Anterior cingulate cortex (tissue), 58 donors: ENCODE measurements around the gene SPG7.
A peak's percentile ranks its signal among the peaks of the same experiment; 100 is the strongest.

Source experiments
- DNase-seq, 58 donors: peaks; one replicate each; lab custom pipeline; 2025; lab: John Stamatoyannopoulos, UW

SPG7 gene

DNA sequence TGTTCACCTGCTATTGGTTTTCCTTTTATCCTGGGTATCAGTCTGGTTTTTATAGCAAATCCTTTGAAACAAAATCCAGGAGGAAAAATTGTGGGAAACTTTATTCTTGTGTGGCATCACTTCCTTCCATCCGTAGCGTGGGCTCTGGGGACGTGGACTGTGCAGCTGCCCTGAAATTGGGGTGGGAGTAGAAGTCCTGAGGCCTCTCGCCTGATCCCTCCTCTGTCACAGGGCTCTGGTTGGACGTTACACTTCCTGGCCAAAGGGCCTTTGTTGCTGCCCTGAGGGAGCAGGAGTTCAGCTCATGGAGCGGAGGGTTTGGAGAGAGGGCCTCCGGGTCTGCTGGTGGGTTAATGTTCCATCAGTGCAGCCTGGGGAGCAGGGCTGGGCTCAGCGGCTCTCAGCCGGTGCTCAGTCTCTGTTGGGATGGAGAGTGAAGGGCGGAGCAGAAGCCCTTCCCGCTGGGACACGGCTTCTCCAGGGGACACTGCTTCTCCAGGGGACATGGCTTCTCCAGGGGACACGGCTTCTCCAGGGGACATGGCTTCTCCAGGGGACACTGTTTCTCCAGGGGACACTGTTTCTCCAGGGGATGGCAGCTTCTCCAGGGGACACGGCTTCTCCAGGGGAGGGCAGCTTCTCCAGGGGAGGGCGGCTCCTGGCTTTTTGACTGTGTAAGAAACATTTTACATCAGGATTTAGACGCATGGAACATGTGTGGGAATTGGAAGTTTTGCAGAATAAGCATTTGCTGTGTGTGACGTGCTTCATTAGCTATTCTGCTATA, 37.0 kb downstream of the SPG7 start:
- DNase-seq = no peak

DNA sequence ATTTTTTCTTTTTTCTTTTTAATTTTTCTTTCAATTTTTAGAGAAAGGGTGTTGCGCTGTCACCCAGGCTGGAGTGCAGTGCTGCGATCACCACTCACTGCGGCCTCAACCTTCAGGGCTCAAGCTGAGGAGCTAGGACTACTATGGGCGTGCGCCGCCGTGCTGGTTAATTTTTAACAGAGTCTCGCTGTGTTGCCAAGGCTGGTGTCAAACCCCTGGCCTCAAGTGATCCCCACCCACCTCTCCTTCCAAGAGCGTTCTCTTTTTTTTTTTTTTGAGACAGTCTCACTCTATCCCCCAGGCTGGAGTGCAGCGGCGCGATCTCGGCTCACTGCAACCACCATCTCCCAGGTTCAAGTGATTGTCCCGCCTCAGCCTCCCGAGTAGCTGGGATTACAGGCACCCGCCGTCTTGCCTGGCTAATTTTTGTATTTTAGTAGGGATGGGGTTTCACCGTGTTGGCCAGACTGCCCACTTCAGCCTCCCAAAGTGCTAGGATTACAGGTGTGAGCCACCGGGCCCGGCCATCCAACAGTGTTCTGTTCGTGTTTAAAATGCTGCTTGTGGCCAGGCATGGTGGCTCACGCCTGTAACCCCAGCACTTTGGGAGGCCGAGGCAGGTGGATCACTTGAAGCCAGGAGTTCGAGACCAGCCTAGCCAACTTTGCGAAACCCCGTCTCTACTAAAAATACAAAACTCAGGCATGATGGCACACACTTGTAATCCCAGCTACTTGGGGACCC, 37.8 kb downstream of the SPG7 start:
- DNase-seq = no peak

DNA sequence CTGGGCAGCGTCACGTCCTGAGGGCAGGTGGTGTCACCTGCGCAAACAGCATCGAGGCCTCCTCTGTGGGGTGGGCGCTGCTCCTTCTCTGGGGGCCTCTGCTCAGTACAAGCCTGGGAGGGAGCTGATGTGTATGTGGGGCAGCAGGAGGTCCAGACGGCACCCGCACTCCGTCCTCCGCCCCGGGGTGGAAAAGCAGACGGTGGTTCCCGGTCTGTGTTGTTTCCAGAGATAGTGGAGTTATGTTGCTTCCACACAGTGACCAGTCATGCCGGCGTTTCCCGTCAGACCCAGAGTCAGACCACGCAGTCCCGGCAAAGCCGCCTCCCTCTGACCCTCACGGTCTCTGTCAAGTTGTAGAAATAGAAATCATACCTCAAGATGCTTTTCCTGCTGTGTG, 38.6 kb downstream of the SPG7 start:
- DNase-seq = no peak

DNA sequence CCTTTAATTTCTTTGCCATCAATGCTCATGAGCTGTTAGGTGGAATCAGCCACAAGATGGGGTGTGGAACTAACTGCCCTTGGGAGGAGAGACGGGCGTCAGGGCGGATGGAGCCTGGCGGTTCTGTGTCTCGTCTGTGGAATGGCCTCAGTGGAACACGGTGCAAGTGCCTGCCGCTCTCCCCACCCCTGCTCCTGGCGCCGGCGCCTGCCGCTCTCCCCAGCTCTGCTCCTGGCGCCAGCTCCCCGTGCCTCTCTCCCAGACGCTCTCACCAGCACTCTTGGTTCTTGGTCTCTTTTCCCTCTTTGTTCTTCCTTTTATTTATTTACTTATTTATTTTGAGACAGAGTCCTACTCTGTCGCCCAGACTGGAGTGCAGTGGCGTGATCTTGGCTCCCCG, 39.1 kb downstream of the SPG7 start:
- no peak for DNase-seq

DNA sequence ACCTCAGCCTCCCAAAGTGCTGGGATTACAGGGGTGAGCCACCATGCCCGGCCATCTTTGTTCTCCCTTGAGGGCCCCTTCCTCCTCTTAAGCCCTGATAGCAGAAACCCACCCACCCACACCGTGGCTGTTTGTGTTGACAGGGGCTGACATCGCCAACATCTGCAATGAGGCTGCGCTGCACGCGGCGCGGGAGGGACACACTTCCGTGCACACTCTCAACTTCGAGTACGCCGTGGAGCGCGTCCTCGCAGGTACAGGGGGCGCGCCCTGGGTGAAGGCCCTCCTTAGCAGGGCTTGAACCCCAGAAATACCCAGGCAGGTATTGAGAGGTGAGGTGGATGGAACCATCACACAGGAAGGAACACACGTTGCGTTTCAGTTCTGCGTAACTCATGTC, 39.7 kb downstream of the SPG7 start:
- no peak for DNase-seq

DNA sequence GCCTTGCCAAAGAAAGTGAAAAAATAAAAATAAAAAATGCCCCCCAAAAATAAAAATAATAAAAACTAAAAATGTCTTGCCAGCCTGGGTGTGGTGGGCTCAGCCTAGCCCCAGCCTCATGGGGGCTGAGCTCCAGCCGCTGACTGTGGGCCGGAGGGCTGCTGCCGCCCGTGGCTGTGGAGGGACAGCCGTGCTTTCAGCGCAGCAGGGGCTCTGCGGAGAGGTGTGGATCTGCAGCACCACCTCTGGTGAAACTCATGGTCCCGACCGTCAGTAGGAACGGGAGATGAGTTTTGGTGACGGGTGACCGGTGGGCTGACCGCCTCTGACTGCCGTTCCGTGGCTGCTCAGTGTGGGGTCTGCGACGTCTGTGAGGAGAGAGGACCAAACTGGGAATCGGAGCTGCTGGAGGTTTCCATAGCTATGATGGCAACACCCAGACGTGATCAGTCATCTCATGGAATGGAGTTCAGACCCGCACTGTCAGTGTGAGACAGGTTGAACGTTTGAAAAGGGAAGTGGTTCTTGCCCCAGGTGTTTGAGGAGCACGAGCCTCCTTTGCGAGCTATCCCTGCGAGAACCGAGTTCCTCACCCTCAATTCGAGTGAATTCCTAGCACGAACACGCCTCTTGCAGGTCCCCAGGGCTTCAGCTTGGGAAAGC, 40.3 kb downstream of the SPG7 start:
- DNase-seq = no peak

DNA sequence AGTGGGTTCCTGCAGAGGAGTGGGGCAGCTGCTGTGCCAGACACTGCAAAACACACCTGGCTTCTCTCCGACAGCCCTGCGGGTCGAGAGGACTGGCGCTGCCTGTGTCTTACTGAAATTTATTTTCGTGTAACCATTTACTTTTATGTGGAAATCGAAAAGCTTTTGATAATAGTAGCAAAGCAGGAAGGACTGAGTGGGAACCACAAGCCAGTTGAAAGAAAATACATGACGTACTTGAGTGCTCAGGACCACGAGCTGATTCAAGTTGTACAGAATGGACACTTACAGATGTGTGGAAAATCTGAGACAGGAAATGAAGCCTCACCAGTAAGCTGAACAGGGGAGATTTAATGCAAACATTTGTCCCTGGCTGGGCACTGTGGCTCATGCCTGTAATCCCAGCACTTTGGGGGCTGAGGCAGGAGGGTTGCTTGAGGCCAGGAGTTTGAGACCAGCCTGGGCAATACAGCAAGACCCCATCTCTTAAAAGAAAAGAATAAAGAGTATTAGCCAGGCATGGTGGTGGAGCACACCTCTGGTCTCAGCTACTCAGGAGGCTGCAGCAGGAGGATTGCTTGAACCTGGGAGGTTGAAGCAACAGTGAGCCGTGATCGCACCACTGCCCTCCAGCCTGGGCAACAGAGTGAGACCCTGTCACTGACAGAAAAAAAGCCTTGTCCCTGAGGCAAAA, 41.0 kb downstream of the SPG7 start:
- DNase-seq = no peak

DNA sequence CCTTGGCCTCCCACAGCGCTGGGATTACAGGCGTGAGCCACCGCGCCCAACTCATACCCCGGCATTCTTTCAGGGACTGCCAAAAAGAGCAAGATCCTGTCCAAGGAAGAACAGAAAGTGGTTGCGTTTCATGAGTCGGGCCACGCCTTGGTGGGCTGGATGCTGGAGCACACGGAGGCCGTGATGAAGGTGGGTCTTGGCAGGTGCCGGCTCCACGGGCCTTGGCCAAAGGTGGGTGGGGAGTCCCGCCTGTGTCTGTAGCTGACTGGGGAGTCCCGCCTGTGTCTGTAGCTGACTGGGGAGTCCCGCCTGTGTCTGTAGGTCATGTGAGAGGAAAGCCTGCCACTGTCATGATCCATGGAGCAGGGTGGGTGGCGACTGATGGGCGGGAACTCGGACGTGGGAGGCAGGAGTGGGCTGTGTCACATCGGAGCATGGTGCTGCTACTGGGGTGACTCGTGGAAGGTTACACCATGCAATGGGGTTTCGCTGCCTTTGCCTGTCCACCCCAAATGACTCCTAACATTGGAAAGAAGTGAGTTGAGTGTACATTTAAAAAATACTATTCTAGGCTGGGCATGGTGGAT, 42.3 kb downstream of the SPG7 start:
- DNase-seq = no peak

DNA sequence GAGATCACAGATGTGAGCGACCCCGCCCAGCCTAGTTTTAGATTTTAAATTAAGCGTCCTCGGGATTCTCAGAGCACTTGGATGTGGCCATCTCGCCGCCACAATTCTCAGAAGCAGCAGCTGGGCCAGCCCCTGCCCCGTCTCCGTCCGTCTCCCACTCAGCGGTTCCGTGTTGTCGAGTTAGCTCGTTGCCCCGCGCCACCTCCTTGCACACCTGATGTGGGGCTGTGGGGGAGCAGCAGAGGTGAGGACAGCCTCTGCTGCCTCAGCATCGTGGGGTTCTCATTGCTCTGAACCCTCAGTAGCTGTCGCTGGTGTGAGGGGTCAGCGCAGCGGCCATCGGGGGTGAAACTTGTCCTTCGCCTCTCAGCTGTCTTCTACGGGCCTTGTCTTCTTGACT, 44.1 kb downstream of the SPG7 start:
- DNase-seq = no peak

DNA sequence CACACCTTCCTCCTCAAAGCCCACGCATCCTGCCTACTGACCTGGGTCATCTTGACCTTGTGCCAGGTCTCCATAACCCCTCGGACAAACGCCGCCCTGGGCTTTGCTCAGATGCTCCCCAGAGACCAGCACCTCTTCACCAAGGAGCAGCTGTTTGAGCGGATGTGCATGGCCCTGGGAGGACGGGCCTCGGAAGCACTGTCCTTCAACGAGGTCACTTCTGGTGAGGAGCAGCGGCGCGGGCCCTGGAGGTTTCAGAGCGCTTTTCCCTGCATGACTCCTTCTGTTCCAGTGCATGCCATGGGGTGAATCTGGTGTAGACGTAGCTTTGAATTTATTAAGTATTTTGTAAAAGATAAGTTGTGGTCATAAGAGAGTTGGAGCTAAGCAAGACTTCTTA, 44.7 kb downstream of the SPG7 start:
- no peak for DNase-seq

DNA sequence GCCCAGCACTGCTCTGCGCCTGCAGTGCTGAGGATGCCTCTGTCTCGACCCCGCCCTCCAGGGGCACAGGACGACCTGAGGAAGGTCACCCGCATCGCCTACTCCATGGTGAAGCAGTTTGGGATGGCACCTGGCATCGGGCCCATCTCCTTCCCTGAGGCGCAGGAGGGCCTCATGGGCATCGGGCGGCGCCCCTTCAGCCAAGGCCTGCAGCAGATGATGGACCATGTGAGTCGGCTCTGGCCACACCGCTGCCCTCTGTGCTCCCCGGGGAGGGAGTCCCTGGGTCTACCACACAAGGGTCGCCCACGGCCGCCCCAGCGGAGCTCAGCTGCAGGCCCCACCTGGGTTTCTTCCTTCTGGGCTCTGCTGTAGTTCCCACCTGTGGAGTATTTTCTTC, 45.5 kb downstream of the SPG7 start:
- DNase-seq = no peak

DNA sequence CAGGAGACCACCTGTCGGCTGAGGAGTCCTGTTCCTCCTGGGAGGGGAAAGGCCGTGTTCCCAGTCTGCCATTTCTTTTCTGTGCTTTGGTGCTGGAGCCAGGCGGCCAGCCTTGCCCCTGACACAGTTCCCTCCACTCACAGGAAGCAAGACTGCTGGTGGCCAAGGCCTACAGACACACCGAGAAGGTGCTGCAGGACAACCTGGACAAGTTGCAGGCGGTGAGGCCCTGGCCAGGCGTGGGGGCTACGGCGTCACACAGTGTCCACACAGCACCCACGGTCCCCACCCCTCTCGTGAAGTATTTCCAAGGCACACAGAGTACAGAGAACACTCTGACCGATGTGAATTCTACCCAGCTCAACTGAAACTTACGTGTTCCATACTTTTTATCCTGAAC, 46.1 kb downstream of the SPG7 start:
- no peak for DNase-seq

DNA sequence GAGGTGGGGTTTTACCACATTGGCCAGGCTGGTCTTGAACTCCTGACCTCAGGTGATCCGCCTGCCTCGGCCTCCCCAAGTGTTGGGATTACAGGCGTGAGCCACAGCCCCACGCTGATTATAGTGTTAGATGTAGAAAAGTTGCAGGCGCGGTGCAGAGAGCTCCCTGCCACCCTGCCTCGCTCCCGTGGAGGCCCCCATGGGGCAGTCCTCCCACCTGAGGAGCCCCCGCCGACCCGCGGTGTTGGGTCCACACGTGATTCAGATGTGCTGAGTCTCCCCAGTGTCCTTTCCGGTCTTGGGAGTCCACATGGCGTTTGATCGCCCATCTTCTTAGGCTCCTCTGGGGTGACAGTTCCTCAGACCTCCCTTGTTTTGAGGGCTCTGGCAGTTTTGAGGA, 47.1 kb downstream of the SPG7 start:
- DNase-seq = no peak

DNA sequence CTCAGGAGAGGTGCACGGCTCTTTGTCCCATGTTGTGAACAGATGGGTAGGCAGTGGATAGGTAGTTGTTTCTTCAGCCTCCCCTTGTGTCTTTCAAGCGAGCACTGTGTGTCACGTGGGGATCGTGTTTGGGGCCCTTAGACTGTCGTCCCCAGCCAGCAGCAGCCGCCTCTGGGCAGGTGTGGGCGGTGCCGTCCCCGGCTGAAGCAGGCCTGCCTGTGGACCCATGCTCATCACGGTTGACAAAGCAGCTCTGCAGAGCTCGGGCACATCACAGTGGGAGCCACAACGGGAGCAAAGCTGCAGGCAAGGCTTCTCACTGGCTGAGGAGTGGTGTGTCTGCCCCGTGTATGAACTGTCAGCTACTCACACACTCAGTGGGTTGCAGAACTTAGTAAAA, 47.6 kb downstream of the SPG7 start:
- no peak for DNase-seq

DNA sequence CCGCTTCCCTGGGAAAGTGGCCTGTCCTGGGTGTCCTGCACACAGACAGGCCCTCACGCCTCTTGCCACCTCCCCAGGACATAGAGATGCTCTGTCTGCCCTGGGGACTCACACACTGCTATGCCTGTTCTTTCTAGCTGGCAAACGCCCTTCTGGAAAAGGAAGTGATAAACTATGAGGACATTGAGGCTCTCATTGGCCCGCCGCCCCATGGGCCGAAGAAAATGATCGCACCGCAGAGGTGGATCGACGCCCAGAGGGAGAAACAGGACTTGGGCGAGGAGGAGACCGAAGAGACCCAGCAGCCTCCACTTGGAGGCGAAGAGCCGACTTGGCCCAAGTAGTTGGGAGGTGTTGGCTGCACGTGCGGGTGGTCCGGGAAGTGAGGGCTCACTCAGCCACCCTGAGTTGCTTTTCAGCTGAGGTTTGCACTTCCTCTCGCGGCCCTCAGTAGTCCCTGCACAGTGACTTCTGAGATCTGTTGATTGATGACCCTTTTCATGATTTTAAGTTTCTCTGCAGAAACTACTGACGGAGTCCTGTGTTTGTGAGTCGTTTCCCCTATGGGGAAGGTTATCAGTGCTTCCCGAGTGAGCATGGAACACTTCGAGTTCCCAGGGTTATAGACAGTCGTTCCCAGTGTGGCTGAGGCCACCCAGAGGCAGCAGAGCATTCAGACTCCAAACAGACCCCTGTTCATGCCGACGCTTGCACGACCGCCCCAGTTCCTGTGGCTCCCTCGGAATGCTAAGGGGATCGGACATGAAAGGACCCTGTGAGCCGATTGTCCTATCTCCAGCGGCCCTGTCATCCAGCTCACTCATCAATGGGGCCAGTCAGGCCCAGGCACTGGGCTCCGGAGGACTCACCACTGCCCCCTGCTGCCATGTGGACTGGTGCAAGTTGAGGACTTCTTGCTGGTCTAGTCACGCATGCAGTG, 48.8 kb downstream of the SPG7 start:
- peak in 56 of 58 donors; percentile 37 to 95 (median 87) for DNase-seq

DNA sequence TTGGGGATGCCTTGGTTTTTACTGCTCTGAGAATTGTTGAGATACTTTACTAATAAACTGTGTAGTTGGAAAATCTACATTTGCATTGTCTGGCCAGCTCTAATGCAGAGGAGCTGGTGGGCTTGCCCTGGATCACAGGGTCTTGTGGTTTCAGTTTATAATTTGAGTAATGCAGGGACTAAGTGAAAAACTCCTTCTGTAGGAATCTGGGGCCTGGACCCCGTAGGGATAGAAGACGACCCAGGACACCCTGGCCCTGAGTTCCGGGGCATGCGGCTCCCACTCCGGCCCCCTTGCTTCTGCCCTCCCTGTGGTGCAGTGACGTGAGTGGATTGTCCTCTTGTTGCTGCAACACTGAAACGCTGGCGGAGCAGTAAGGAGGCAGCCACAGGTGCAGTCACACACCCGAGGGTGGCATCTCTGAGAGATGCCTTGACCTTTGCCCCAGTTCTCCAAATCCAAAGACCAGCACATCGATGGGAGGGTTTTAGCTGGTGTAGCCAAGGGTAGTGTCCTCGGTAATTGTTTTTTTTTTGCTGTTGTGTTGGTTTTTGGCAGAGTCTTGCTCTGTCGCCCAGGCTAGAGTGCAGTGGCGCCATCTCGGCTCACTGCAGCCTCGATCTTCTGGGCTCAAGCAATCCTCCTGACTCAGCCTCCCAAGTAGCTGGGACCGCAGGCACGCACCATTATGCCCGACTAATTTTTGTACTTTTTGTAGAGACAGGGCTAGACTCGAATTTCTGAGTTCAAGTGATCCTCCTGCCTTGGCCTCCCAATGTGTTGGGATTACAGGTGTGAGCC, 49.7 kb downstream of the SPG7 start:
- peak in 1 of 58 donors; percentile 40 for DNase-seq

DNA sequence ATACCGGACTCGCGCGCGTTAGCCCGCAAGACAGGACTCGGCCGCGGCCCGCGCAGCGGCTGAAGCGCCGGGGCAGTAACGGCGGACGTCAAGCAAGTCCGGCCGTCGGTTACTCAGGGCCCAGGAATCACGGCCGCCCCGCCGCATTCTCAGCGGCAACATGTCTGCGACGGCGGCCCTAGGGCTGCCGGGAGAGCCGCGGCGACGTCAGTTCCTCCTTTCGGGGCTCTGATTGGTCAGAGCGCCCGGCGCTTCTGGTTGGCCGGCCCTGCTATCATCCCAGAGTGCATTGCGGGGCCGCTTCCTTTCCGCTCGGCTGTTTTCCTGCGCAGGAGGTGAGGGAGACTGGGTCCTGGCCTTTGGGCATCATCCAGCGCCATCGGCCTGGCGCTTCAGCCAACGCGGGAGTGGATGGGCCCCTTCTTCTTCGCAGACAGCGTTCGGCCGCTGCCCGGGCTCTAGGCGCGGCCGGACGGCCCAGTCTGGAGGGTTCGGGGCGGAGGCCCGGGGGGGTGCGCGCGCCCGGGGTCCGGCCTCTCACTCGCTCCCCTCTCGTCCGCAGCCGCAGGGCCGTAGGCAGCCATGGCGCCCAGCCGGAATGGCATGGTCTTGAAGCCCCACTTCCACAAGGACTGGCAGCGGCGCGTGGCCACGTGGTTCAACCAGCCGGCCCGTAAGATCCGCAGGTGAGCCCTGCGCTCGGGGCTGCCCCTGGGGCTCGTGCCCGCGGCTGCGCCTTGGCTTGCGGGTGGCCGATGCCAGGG, 52.4 kb downstream of the SPG7 start, which contains the start of gene RPL13:
Gene RPL13, plus strand, starts transcription at position 305 of the 764 bp plus-strand sequence. Its CDS starts 278 bp downstream, at position 583.
- DNase-seq = peak; percentile 70 to 95 (median 92)
